Vagina (tissue), 2 donors: ENCODE data around the gene BRINP2.

Experiments
- CTCF ChIP-seq, 3 experiments: fragments of 450-650 bp in 2 of 3; fragments of 200-600 bp in 1 of 3; sonication (generic) in 1 of 3; IDR thresholded peaks; one replicate each; pipeline ENCODE4 v1.5.1; 2017 to 2019; ENCODE audit warnings: antibody characterized with exemption in 3 of 3, mild to moderate bottlenecking in 2 of 3, moderate library complexity in 2 of 3
- POLR2A ChIP-seq, 2 donors: fragments of 450-650 bp; IDR thresholded peaks; one replicate each; pipeline ENCODE4 v1.6.1; 2017; ENCODE audit warnings: antibody characterized with exemption in 2 of 2, mild to moderate bottlenecking in 2 of 2, moderate library complexity in 2 of 2
- POLR2AphosphoS5 ChIP-seq, 2 donors: sonication (generic); formaldehyde crosslinking; IDR thresholded peaks; one replicate each; pipeline ENCODE4 v1.9.0; 2017; ENCODE audit warnings: antibody characterized with exemption in 2 of 2, mild to moderate bottlenecking in 2 of 2, low read depth in 1 of 2; ENCODE audit not compliant: insufficient read depth in 1 of 2

GRCh38 chr1:177137814-177138213, 32.9 kb upstream of the BRINP2 start:
- TF ChIP-seq CTCF (IDR thresholded peaks at IDR 0.05) (no peak), POLR2A (IDR thresholded peaks at IDR 0.05) (no peak), POLR2AphosphoS5 (IDR thresholded peaks at IDR 0.05; ENCODE audit: insufficient read depth in 1 of 2, low read depth in 1 of 2) (no peak)
